ENCODE results near the gene SRSF4.
A peak's percentile ranks its signal among the peaks of the same experiment; 100 is the strongest.

The SRSF4 gene

DNA sequence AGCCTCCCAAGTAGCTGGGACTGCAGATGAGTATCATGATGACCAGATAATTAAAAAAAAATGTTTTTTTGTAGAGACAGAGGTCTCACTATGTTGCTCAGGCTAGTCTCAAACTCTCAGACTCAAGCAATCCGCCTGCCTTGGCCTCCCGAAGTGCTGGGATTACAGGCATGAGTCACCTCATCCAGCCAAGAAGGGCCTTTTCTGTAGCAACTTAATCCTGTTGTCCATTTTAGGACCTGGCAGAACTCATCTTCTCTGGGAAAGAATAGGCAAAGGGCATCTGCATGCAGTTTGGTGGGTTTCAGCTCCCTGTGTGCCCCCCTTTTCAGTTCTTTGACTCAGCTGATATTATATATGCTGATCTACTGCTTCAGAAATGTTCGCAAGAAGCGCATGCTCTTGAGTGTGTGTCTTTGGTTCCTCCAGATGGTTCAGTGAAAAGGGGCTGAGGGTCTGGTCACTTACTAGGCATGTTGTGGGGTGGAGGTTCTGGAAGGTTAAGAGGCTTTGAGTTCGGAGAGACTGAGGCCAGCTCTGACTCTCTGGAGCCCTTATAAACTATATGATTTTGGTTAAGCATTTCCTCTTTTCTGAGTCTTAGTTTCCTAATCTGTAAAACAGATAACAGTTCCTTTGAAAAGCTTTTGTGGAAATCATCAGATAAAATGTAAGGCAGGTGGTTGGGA, 19.4 kb upstream of the SRSF4 start:
- DNase-seq: no peak

GRCh38 chr1:29197993-29198392, 16.3 kb upstream of the SRSF4 start:
- DNase-seq: no peak

- DNase-seq: no peak
Observed at GRCh38 chr1:29197590-29197924, 15.9 kb upstream of the SRSF4 start.

- no peak for DNase-seq
Observed at GRCh38 chr1:29196863-29197589, 15.3 kb upstream of the SRSF4 start.

DNA sequence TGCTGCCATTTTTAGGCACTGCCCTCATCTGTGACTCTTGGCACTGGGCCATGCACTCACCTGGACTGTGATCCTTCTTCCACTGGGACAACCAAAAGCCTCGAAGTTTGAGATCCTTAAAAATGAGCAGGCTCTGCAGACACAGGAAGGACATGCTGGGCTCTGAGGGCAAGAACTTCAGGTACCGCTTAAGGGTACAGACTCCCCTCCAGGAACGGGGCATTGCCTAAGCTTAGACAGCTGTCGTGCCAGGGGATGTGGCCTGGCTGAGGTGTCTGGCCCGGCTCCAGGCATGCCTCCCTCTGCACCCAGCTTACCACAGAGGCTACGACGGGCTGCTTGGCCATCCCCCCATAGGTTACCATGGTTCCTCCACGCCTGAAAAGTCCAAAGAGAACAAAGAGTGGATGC, 14.2 kb upstream of the SRSF4 start:
- DNase-seq: peak in 3 of 14 donors; percentile 2 to 15 (median 11)

GRCh38 chr1:29193879-29194455, 12.3 kb upstream of the SRSF4 start:
- DNase-seq: no peak

DNA sequence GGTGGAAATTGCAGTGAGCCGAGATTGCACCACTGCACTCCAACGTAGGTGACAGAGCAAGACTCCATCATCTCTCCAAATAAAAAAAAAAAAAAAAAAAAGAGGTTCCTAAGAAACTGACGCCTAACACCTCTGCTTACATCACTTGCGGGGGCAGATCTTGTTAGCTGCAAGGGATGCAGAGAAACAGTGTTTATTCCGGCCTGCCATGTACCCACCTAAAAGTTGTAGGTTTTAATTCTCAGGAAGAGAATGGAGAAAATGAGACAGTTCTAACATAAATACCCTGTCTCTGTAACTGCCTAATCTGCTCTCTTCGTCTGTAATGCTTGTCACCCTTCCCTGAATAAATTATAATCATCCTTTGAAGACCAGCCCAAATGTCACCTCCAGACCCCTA, 9.0 kb upstream of the SRSF4 start:
- no peak for DNase-seq

DNA sequence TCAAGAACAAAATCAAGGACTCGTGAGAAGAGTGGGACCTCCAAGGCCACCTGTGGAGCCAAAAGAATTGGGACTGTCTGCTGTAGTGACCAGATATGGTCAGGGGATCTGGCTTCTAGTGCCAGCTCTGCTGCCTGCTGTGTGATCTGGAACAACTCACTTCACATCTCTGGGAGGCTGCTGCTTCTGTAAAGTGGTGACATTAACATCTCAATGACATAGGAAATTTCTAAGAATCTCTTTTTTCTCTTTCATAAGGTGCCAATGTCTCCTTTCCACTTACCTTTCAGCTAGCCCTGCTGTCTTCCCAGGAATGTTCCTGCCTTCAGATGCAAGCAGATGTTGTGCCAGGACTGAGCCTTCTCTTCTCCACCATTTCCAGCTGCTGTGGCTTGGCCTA, 5.0 kb upstream of the SRSF4 start:
- DNase-seq: no peak

- no peak for DNase-seq
Observed at GRCh38 chr1:29186252-29186651, 4.6 kb upstream of the SRSF4 start.

DNA sequence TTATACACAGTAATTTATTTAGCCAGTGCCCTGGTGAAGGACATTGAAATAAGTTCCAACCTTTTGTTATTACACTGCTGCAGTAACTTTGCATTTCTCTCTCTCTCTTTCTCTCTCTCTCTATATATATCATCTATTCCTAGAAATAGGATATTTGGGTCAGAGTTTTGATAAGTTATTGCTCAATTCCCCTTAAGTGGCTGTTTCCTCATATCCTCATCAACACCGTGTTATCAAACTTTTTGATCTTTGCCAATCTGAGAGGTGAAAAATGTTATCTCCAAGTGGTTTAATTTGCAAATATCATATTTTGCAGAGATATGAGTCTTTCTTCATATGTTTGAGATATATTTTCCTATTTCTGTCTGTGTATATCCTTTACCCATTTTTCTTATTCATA, 1.6 kb upstream of the SRSF4 start:
- no peak for DNase-seq

GRCh38 chr1:29180497-29181412, 945 bp downstream of the SRSF4 start:
- DNase-seq: no peak

- DNase-seq: no peak
Observed at GRCh38 chr1:29179641-29180184, 2.0 kb downstream of the SRSF4 start.

DNA sequence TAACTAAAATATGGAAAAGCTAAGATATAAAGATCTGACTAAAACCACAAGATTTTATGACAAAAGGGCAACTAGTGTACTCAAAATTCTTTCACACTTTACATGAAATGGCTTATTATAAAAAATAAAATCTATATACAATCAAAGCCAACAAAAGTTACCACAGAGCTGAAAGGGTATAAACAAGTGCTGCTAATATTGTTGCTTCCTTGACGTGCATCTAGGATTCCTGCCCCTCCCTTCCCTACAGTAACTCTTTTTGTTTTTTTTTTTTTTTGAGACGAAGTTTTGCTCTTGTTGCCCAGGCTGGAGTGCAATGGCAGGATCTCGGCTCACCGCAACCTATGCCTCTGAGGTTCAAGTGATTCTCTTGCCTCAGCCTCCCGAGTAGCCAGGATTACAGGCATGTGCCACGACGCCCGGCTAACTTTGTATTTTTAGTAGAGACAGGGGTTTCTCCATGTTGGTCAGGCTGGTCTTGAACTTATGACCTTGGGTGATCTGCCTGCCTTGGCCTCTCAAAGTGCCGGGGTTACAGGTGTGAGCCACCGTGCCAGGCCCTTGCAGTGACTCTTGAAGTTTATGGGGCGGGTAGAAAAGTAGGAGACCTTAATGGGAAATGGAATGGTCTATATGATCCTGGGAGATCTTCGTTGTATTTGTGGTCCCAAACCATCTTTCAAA, 4.5 kb downstream of the SRSF4 start:
- DNase-seq: no peak

- DNase-seq: no peak
Observed at GRCh38 chr1:29176576-29176975, 5.1 kb downstream of the SRSF4 start.

GRCh38 chr1:29172415-29172939, 9.2 kb downstream of the SRSF4 start:
- no peak for DNase-seq

DNA sequence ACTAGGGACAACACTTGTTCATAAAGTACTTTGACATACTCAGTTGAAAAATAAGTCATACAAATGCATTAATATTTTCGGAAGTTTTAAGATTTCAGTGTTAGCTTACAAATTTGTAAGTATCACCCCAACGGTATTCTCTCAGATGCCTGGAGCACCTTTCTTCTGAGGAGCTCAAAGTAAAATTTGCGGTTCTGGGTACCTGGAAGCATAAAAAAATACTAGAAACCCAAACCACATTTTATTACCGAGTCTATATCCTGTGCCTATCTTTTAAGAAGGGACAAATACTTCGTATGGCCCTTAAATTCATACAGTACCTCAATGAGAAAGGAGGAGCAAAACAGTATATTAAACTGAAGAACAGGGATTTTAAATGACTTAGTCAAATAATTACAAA, 10.2 kb downstream of the SRSF4 start:
- no peak for DNase-seq

- no peak for DNase-seq
Observed at GRCh38 chr1:29171089-29171488, 10.6 kb downstream of the SRSF4 start.

- no peak for DNase-seq
Observed at GRCh38 chr1:29169976-29170375, 11.7 kb downstream of the SRSF4 start.

DNA sequence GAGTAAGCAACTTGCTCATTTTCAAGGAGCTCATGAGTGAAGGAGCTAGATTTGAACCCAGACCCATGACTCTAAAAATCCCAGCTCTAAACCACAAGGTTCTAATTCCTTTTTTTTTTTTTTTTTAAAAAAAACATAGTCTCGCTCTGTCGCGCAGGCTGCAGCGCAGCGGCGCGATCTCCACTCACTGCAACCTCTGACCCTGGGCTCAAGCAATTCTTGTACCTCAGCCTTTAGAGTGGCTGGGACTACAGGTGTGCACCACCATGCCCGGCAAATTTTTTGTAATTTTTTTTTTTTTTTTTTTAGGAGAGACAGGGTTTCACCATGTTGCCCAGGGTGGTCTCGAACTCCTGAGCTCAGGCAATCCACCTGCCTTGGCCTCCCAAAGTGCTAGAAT, 13.8 kb downstream of the SRSF4 start:
- no peak for DNase-seq

GRCh38 chr1:29166291-29166878, 15.3 kb downstream of the SRSF4 start:
- no peak for DNase-seq

- no peak for DNase-seq
Observed at GRCh38 chr1:29164588-29164987, 17.1 kb downstream of the SRSF4 start.

All from C1 segment of cervical spinal cord (tissue), 14 donors.